ENCODE measurements around the gene COX4I1. TPM values are rescaled to one million over a fixed set of nuclear protein-coding genes. Genes with fewer than 3 reads are reported as not detected.
A peak's percentile ranks its signal among the peaks of the same experiment; 100 is the strongest.

The COX4I1 gene
- total and polyA plus RNA-seq, 5 experiments from 2014 or later, result 750 to 1,344 (median 1,212) TPM

- peak in 1 of 2 donors; percentile 39 for ATAC-seq
- no peaks in the 10 kb centered on the region for H3K9me3 Mint-ChIP-seq
- peaks cover 6 to 71% (median 16%) of the 10 kb centered on the region in 4 donors for H3K4me1 Mint-ChIP-seq
- H3K27ac Mint-ChIP-seq, result peak overlapping the region in 2 of 10 donors; percentile 72 to 79
- DNase-seq, result no peak
- H3K27me3 Mint-ChIP-seq, result peaks cover 4 to 42% (median 8%) of the 10 kb centered on the region in 5 donors
- POLR2A ChIA-PET, result no interaction called here
- H3K36me3 Mint-ChIP-seq, result no peaks in the 10 kb centered on the region
- H3K4me3 Mint-ChIP-seq, result peak overlapping the region in 1 of 10 donors; percentile 68
Measured at GRCh38 chr16:85755929-85756768, 43.3 kb upstream of the COX4I1 start.

- POLR2A ChIA-PET, result no interaction called here
- peaks cover 4 to 34% (median 8%) of the 10 kb centered on the region in 5 donors for H3K27me3 Mint-ChIP-seq
- no peaks in the 10 kb centered on the region for H3K36me3 Mint-ChIP-seq
- H3K27ac Mint-ChIP-seq, result peak overlapping the region in 2 of 10 donors; percentile 8 to 79
- H3K4me3 Mint-ChIP-seq, result peak overlapping the region in 1 of 10 donors; percentile 6
- no peaks in the 10 kb centered on the region for H3K9me3 Mint-ChIP-seq
- peak in 1 of 2 donors; percentile 19 for ATAC-seq
- DNase-seq, result no peak
- H3K4me1 Mint-ChIP-seq, result peaks cover 6 to 70% (median 13%) of the 10 kb centered on the region in 4 donors
Measured at GRCh38 chr16:85757341-85757822, 42.1 kb upstream of the COX4I1 start.

GRCh38 chr16:85759136-85759535, 40.4 kb upstream of the COX4I1 start:
- ATAC-seq (peak; percentile 26 to 36), DNase-seq (no peak)
- POLR2A ChIA-PET, result interaction anchor here (0.6 to 1.3 kb wide), 2 partner anchors 20 to 22 kb away, joined by 3 to 5 read pairs; no protein-coding TSS in a partner anchor

GRCh38 chr16:85759631-85760419, 39.7 kb upstream of the COX4I1 start:
- H3K9me3 Mint-ChIP-seq, result no peaks in the 10 kb centered on the region
- ATAC-seq (peak; percentile 57 to 66), DNase-seq (peak in 3 of 10 donors; percentile 11 to 35 (median 15))
- POLR2A ChIA-PET, result interaction anchor here (1.2 to 1.3 kb wide), 2 partner anchors 23 to 26 kb away, joined by 3 read pairs; no protein-coding TSS in a partner anchor
- H3K4me3 Mint-ChIP-seq, result peak overlapping the region in 1 of 10 donors; percentile 48
- peaks cover 4 to 21% (median 8%) of the 10 kb centered on the region in 5 donors for H3K27me3 Mint-ChIP-seq
- H3K36me3 Mint-ChIP-seq, result no peaks in the 10 kb centered on the region
- peak overlapping the region in 2 of 10 donors; percentile 65 to 93 for H3K27ac Mint-ChIP-seq
- peaks cover 6 to 54% (median 13%) of the 10 kb centered on the region in 4 donors for H3K4me1 Mint-ChIP-seq

More at GRCh38 chr16:85759136-85759535, 40.4 kb upstream of the COX4I1 start:
- no peaks in the 10 kb centered on the region for H3K36me3 Mint-ChIP-seq
- H3K4me1 Mint-ChIP-seq, result peaks cover 6 to 58% (median 13%) of the 10 kb centered on the region in 4 donors
- no peaks in the 10 kb centered on the region for H3K9me3 Mint-ChIP-seq
- peaks cover 4 to 23% (median 8%) of the 10 kb centered on the region in 5 donors for H3K27me3 Mint-ChIP-seq
- H3K4me3 Mint-ChIP-seq, result peak overlapping the region in 6 of 10 donors; percentile 26 to 69 (median 41)
- H3K27ac Mint-ChIP-seq, result peak overlapping the region in 7 of 10 donors; percentile 21 to 93 (median 65)

- H3K4me3 Mint-ChIP-seq, result no peak overlapping the region
Measured at GRCh38 chr16:85761861-85762260, 37.6 kb upstream of the COX4I1 start.

GRCh38 chr16:85762970-85763369, 36.5 kb upstream of the COX4I1 start:
- Mint-ChIP-seq H3K27me3 (peaks cover 2 to 20% (median 8%) of the 10 kb centered on the region in 5 donors), H3K27ac (no peak overlapping the region), H3K4me3 (no peak overlapping the region), H3K9me3 (no peaks in the 10 kb centered on the region), H3K4me1 (peaks cover 9 to 33% (median 13%) of the 10 kb centered on the region in 4 donors), H3K36me3 (no peaks in the 10 kb centered on the region)
- DNase-seq (peak in 1 of 10 donors; percentile 51), ATAC-seq (no peak)
- POLR2A ChIA-PET, result no interaction called here

More at GRCh38 chr16:85761861-85762260, 37.6 kb upstream of the COX4I1 start:
- no peaks in the 10 kb centered on the region for H3K36me3 Mint-ChIP-seq
- no peak overlapping the region for H3K27ac Mint-ChIP-seq
- H3K4me1 Mint-ChIP-seq, result peaks cover 6 to 44% (median 13%) of the 10 kb centered on the region in 4 donors
- no peaks in the 10 kb centered on the region for H3K9me3 Mint-ChIP-seq
- DNase-seq (no peak), ATAC-seq (no peak)
- POLR2A ChIA-PET, result interaction anchor here (0.9 kb wide), 1 partner anchor 11 kb away, joined by 3 read pairs; the partner anchor contains the start of gene C16orf74
- H3K27me3 Mint-ChIP-seq, result peaks cover 2 to 21% (median 8%) of the 10 kb centered on the region in 5 donors

GRCh38 chr16:85763616-85764015, 35.9 kb upstream of the COX4I1 start:
- POLR2A ChIA-PET, result interaction anchor here (0.7 kb wide), 1 partner anchor 21 kb away, joined by 3 read pairs; no protein-coding TSS in a partner anchor
- Mint-ChIP-seq H3K4me3 (no peak overlapping the region), H3K9me3 (no peaks in the 10 kb centered on the region), H3K36me3 (no peaks in the 10 kb centered on the region), H3K27me3 (peaks cover 2 to 16% (median 8%) of the 10 kb centered on the region in 5 donors), H3K27ac (no peak overlapping the region), H3K4me1 (peaks cover 9 to 29% (median 12%) of the 10 kb centered on the region in 4 donors)
- ATAC-seq, result no peak
- DNase-seq, result no peak

GRCh38 chr16:85765211-85765610, 34.3 kb upstream of the COX4I1 start:
- DNase-seq, result no peak
- Mint-ChIP-seq H3K9me3 (no peaks in the 10 kb centered on the region), H3K36me3 (peaks cover 0 to 6% (median 3%) of the 10 kb centered on the region in 3 donors), H3K4me3 (no peak overlapping the region), H3K4me1 (peaks cover 0 to 13% (median 1%) of the 10 kb centered on the region in 4 donors), H3K27ac (no peak overlapping the region), H3K27me3 (no peaks in the 10 kb centered on the region)
- POLR2A ChIA-PET, result no interaction called here
- no peak for ATAC-seq

- Mint-ChIP-seq H3K27me3 (no peaks in the 10 kb centered on the region), H3K9me3 (no peaks in the 10 kb centered on the region), H3K27ac (peak overlapping the region in 1 of 10 donors; percentile 27), H3K4me3 (no peak overlapping the region), H3K4me1 (peaks cover 0 to 12% (median 1%) of the 10 kb centered on the region in 4 donors), H3K36me3 (peaks cover 0 to 9% (median 8%) of the 10 kb centered on the region in 3 donors)
- ATAC-seq (no peak), DNase-seq (peak in 1 of 10 donors; percentile 40)
- POLR2A ChIA-PET, result no interaction called here
Measured at GRCh38 chr16:85765767-85766166, 33.7 kb upstream of the COX4I1 start.

GRCh38 chr16:85767531-85767930, 32.0 kb upstream of the COX4I1 start:
- ATAC-seq, result no peak
- H3K27ac Mint-ChIP-seq, result peak overlapping the region in 1 of 10 donors; percentile 30
- no peaks in the 10 kb centered on the region for H3K9me3 Mint-ChIP-seq
- H3K4me1 Mint-ChIP-seq, result peaks cover 0 to 3% (median under 1%) of the 10 kb centered on the region in 4 donors
- POLR2A ChIA-PET, result no interaction called here
- no peaks in the 10 kb centered on the region for H3K27me3 Mint-ChIP-seq
- DNase-seq, result peak in 1 of 10 donors; percentile 53
- H3K4me3 Mint-ChIP-seq, result no peak overlapping the region
- peaks cover 0 to 21% (median 9%) of the 10 kb centered on the region in 3 donors for H3K36me3 Mint-ChIP-seq

GRCh38 chr16:85768199-85768598, 31.3 kb upstream of the COX4I1 start:
- POLR2A ChIA-PET, result no interaction called here
- Mint-ChIP-seq H3K4me3 (no peak overlapping the region), H3K27me3 (no peaks in the 10 kb centered on the region), H3K4me1 (peaks cover 0 to 3% (median 0%) of the 10 kb centered on the region in 4 donors), H3K36me3 (peaks cover 0 to 21% (median 9%) of the 10 kb centered on the region in 3 donors), H3K9me3 (no peaks in the 10 kb centered on the region), H3K27ac (peak overlapping the region in 3 of 10 donors; percentile 27 to 87 (median 72))
- ATAC-seq (no peak), DNase-seq (peak in 1 of 10 donors; percentile 47)

GRCh38 chr16:85770741-85771140, 28.8 kb upstream of the COX4I1 start:
- Mint-ChIP-seq H3K27ac (peak overlapping the region in 1 of 10 donors; percentile 47), H3K4me1 (peaks cover 0 to 3% (median 0%) of the 10 kb centered on the region in 4 donors)

More at GRCh38 chr16:85770741-85771140, 28.8 kb upstream of the COX4I1 start:
- Mint-ChIP-seq H3K36me3 (peaks cover 0 to 24% (median 9%) of the 10 kb centered on the region in 3 donors), H3K27me3 (no peaks in the 10 kb centered on the region), H3K4me3 (no peak overlapping the region), H3K9me3 (no peaks in the 10 kb centered on the region)
- POLR2A ChIA-PET, result interaction anchor here (0.6 to 0.7 kb wide), 2 partner anchors 12 to 461 kb away, joined by 3 to 5 read pairs; no protein-coding TSS in a partner anchor
- DNase-seq (no peak), ATAC-seq (no peak)
